ENCODE data around the gene OCLN.

- TF ChIP-seq CTCF (conservative IDR thresholded peaks at IDR 0.05 in 1 of 2, IDR thresholded peaks at IDR 0.05 in 1 of 2; ENCODE audit: extremely low read depth in 1 of 2, insufficient read depth in 1 of 2, low read depth in 1 of 2, low read length in 2 of 2) (no peak), EZH2 (IDR thresholded peaks at IDR 0.05; ENCODE audit: borderline replicate concordance, low read length) (no peak)
Observed at GRCh38 chr5:69530561-69531405, 38.2 kb downstream of the OCLN start.
